IMR-90 (cell line): ENCODE measurements around the gene NUP93. TPM values are rescaled to one million over a fixed set of nuclear protein-coding genes. Genes with fewer than 3 reads are reported as not detected.

Experiments used
- ATAC-seq: fragments of 200-7000 bp; cut with Tn5 transposase; 2 replicates; pipeline ENCODE4 v1.9.1; 2020; ENCODE audit warnings: low read depth, mild to moderate bottlenecking, moderate library complexity
- BruUV-seq: library from RNA; stranded (reverse); fragments of 400-500 nt; replicated peaks from 2 replicates; lab custom pipeline; 2021; lab: Mats Ljungman, UMichigan
- CTCF ChIA-PET: fragments of 300-600 bp; formaldehyde crosslinking; extraction: SDS; loops from one replicate; lab custom pipeline; 2021; ENCODE audit warnings: antibody characterized with exemption; lab: Yijun Ruan, JAX
- POLR2A ChIA-PET: fragments of 300-600 bp; sonication (Branson Sonifier 250); formaldehyde crosslinking; loops from one replicate; lab custom pipeline; 2022; ENCODE audit warnings: antibody characterized with exemption; ENCODE audit not compliant: unreplicated experiment; lab: Charles Lee
- DNase-seq: peaks from one replicate; pipeline ENCODE4 v3.0.0; 2013
- H2AFZ ChIP-seq: replicated peaks from 2 replicates; pipeline ENCODE3; 2013; ENCODE audit warnings: low read length, mild to moderate bottlenecking; ENCODE audit not compliant: poor library complexity
- H2AK5ac ChIP-seq: 2 replicates; pipeline ENCODE4 v1.6.1; 2013; ENCODE audit warnings: low read depth, low read length, inconsistent platforms
- H2AK9ac ChIP-seq: replicated peaks from 2 replicates; pipeline ENCODE3; 2013; ENCODE audit warnings: mild to moderate bottlenecking, low read depth, low read length, moderate library complexity; ENCODE audit not compliant: poor library complexity
- H2BK120ac ChIP-seq: 2 replicates; pipeline ENCODE4 v1.6.1; 2013; ENCODE audit warnings: low read depth, low read length, inconsistent platforms
- H2BK15ac ChIP-seq: 3 replicates; pipeline ENCODE4 v1.6.1; 2013; ENCODE audit warnings: low read depth, low read length, inconsistent platforms
- H2BK20ac ChIP-seq: 2 replicates; pipeline ENCODE4 v1.6.1; 2013; ENCODE audit warnings: low read depth, mild to moderate bottlenecking, inconsistent platforms, low read length, moderate library complexity
- H2BK5ac ChIP-seq: 2 replicates; pipeline ENCODE4 v1.6.1; 2013; ENCODE audit warnings: mild to moderate bottlenecking, low read depth, low read length, inconsistent platforms; ENCODE audit not compliant: poor library complexity, severe bottlenecking
- H3K14ac ChIP-seq: replicated peaks from 2 replicates; pipeline ENCODE4 v1.6.1; 2013; ENCODE audit warnings: low read depth, low read length, inconsistent platforms
- H3K18ac ChIP-seq: 2 replicates; pipeline ENCODE4 v1.6.1; 2013; ENCODE audit warnings: low read depth, low read length, control low read depth
- H3K23ac ChIP-seq: 2 replicates; pipeline ENCODE4 v1.6.1; 2013; ENCODE audit warnings: low read depth, low read length, inconsistent platforms
- H3K27ac ChIP-seq: 2 replicates; pipeline ENCODE4 v1.5.1; 2013; ENCODE audit warnings: mild to moderate bottlenecking, control low read depth, low read length; ENCODE audit not compliant: insufficient read depth
- H3K27me3 ChIP-seq: 2 replicates; pipeline ENCODE4 v1.6.1; 2013; ENCODE audit warnings: low read length; ENCODE audit not compliant: control insufficient read depth, insufficient read depth
- H3K36me3 ChIP-seq: 2 replicates; pipeline ENCODE4 v1.6.1; 2013; ENCODE audit warnings: low read length, mixed read lengths; ENCODE audit not compliant: control insufficient read depth, insufficient read depth
- H3K4ac ChIP-seq: 2 replicates; pipeline ENCODE4 v1.6.1; 2013; ENCODE audit warnings: low read depth, low read length, inconsistent platforms
- H3K4me1 ChIP-seq: 2 replicates; pipeline ENCODE4 v1.6.1; 2013; ENCODE audit warnings: low read length, mixed read lengths; ENCODE audit not compliant: control insufficient read depth, insufficient read depth
- H3K4me2 ChIP-seq: 2 replicates; pipeline ENCODE4 v1.6.1; 2013; ENCODE audit warnings: low read depth, mild to moderate bottlenecking, control low read depth, low read length, moderate library complexity
- H3K4me3 ChIP-seq: 2 replicates; pipeline ENCODE4 v1.5.1; 2013; ENCODE audit warnings: low read depth, mild to moderate bottlenecking, control low read depth, low read length, moderate library complexity; ENCODE audit not compliant: insufficient read depth
- H3K56ac ChIP-seq: 2 replicates; pipeline ENCODE4 v1.6.1; 2013; ENCODE audit warnings: low read length, inconsistent platforms; ENCODE audit not compliant: insufficient read depth; ENCODE audit errors: extremely low read depth
- H3K79me1 ChIP-seq, 2 experiments: 2 replicates each; pipeline ENCODE4 v1.6.1; 2013; ENCODE audit warnings: low read length in 2 of 2, inconsistent platforms in 1 of 2, low read depth in 1 of 2
- H3K9ac ChIP-seq: 2 replicates; pipeline ENCODE4 v1.6.1; 2013; ENCODE audit warnings: low read depth, low read length, control low read depth
- H3K9me1 ChIP-seq: 2 replicates; pipeline ENCODE4 v1.6.1; 2013; ENCODE audit warnings: low read length, inconsistent platforms; ENCODE audit not compliant: insufficient read depth
- H3K9me3 ChIP-seq: 2 replicates; pipeline ENCODE4 v1.6.1; 2013; ENCODE audit warnings: low read length; ENCODE audit not compliant: control insufficient read depth, insufficient read depth
- H4K20me1 ChIP-seq: 2 replicates; pipeline ENCODE4 v1.6.1; 2013; ENCODE audit warnings: low read length, inconsistent platforms; ENCODE audit not compliant: insufficient read depth
- H4K5ac ChIP-seq: 2 replicates; pipeline ENCODE4 v1.6.1; 2013; ENCODE audit warnings: mild to moderate bottlenecking, low read depth, low read length, control low read depth
- H4K8ac ChIP-seq, 2 experiments: 2 replicates each; pipeline ENCODE4 v1.6.1; 2013; ENCODE audit warnings: low read depth in 2 of 2, low read length in 2 of 2, control low read depth in 1 of 2, inconsistent platforms in 1 of 2
- H4K91ac ChIP-seq: 2 replicates; pipeline ENCODE4 v1.6.1; 2013; ENCODE audit warnings: low read depth, low read length, inconsistent platforms; ENCODE audit not compliant: insufficient read depth
- CEBPB ChIP-seq: IDR thresholded peaks from 2 replicates; pipeline ENCODE4 v1.6.1; 2012; ENCODE audit warnings: low read depth, low read length, improper control_type of control experiment
- FOS ChIP-seq: fragments of 150-350 bp; IDR thresholded peaks from 2 replicates; pipeline ENCODE4 v1.6.1; 2016; ENCODE audit warnings: low read depth, low read length
- MAFK ChIP-seq: IDR thresholded peaks from 2 replicates; pipeline ENCODE4 v1.6.1; 2012; ENCODE audit warnings: low read depth, low read length, improper control_type of control experiment
- MXI1 ChIP-seq: IDR thresholded peaks from 2 replicates; pipeline ENCODE4 v1.6.1; 2012; ENCODE audit warnings: low read depth, mild to moderate bottlenecking, low read length, moderate library complexity, borderline replicate concordance
- RCOR1 ChIP-seq: IDR thresholded peaks from 2 replicates; pipeline ENCODE4 v1.6.1; 2012; ENCODE audit warnings: mild to moderate bottlenecking, low read length, improper control_type of control experiment; ENCODE audit not compliant: insufficient replicate concordance
- WGBS, 2 experiments: methylation state at CpG; one replicate each; pipeline versions ENCODE4 v1.1.5 to v1.1.7; 2013; ENCODE audit warnings: missing lambda C conversion rate in 2 of 2; ENCODE audit not compliant: insufficient read length in 1 of 2; ENCODE audit errors: extremely low coverage in 2 of 2; 5-methylcytosine and 5-hydroxymethylcytosine counted together
- dilution Hi-C: fragments of 300-500 bp; cut with HindIII; formaldehyde crosslinking; loops from one replicate; pipeline ENCODE4 v1.14.3; 2018; ENCODE audit warnings: low sequenced_read_pairs; ENCODE audit not compliant: unreplicated experiment
- in situ Hi-C: fragments of 300-500 bp; cut with MboI; formaldehyde crosslinking; loops from 3 replicates; pipeline ENCODE4 v1.14.3; 2019; ENCODE audit warnings: low sequenced_read_pairs, inconsistent platforms, mixed read lengths
- intact Hi-C: fragments of 100-400 bp; cut with micrococcal nuclease; formaldehyde crosslinking; loops from 2 replicates; pipeline ENCODE4 v1.10.0; 2022
- polyA plus RNA-seq, 3 experiments: library from polyadenylated mRNA; depleted of rRNA; stranded (reverse); fragments of >200 nt; gene quantifications; 2 replicates each; pipeline ENCODE4 v1.2.3, GENCODE V29; 2012; ENCODE audit warnings: low replicate concordance in 1 of 3
- total RNA-seq: library from RNA; depleted of rRNA; stranded (reverse); fragments of >200 nt; gene quantifications from 2 replicates; pipeline ENCODE4 v1.2.3, GENCODE V29; 2012

Gene NUP93
- total and polyA plus RNA-seq, 2 of the 4 experiments (the other 2 are of a cell fraction) = 54.6 to 72.6 TPM

DNA sequence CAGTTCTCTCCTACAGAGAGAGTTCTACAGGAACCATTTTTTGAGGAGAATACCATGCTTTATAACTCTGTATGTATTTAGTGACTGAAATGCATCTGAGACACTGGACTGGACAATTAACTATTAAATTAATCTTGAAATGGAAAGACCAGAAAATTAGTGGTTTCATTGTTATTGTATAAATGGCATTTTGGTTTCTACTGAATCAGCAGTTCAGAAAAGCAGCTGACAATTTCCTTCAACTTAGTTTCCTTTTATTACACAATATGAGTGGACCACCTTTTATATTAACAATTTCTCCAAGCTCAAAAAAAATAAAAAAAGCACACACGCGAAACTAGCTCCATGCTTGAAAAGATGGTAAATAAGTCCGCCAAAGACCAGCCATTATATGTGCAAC is 69.0 kb downstream of the NUP93 start:
- dilution Hi-C loops = no loop called here
- no peak for ATAC-seq
- Histone ChIP-seq H3K14ac (no peak overlapping the region), H4K5ac (no peak overlapping the region), H3K4me3 (no peak overlapping the region), H2AFZ (no peak overlapping the region), H4K20me1 (no peaks in the 10 kb centered on the region), H2AK5ac (no peak overlapping the region), H2AK9ac (no peak overlapping the region), H3K27me3 (no peaks in the 10 kb centered on the region), H3K18ac (no peak overlapping the region), H2BK120ac (no peak overlapping the region), H3K4ac (no peak overlapping the region), H3K4me1 (peaks cover 3% of the 10 kb centered on the region; the same call in 1 of the 2 replicates), H3K9me3 (no peaks in the 10 kb centered on the region), H4K8ac (no peak overlapping the region), H3K36me3 (peaks cover 2% of the 10 kb centered on the region), H2BK20ac (no peak overlapping the region), H4K91ac (no peak overlapping the region), H3K56ac (no peak overlapping the region), H3K23ac (no peak overlapping the region), H3K9me1 (peaks cover 3% of the 10 kb centered on the region; the same call in 1 of the 2 replicates), H3K27ac (no peak overlapping the region), H2BK5ac (no peak overlapping the region), H3K9ac (no peak overlapping the region), H3K4me2 (no peak overlapping the region), H2BK15ac (no peak overlapping the region), H3K79me1 (peaks cover 5 to 20% of the 10 kb centered on the region in 2 experiments; a peak in 3 of 4 replicates)
- in situ Hi-C loops = no loop called here
- BruUV-seq = no TSS peak
- ChIA-PET CTCF (no interaction called here), POLR2A (no interaction called here)
- intact Hi-C loops = no loop called here
- no CpG with 5 or more reads among the region's 3 CpGs for WGBS, 2 experiments
- TF ChIP-seq CEBPB = no peak
- no peak for TF ChIP-seq MXI1
- no peak for TF ChIP-seq RCOR1
- TF ChIP-seq MAFK = peak; percentile 28; the same call in 1 of the 2 replicates
- TF ChIP-seq FOS = no peak
- DNase-seq = no peak
